GM21529 (cell line): ENCODE results near the gene MEAF6.
"Not testable (repeated sequence)": the region's sequence is repeated elsewhere in the genome, so short reads cannot be mapped to it uniquely, and the experiment has no call there.

Experiments used
- ATAC-seq: cut with Tn5 transposase; IDR thresholded peaks from one replicate; pipeline ENCODE4 v1.9.1; 2021; ENCODE audit not compliant: unreplicated experiment

Gene MEAF6

DNA sequence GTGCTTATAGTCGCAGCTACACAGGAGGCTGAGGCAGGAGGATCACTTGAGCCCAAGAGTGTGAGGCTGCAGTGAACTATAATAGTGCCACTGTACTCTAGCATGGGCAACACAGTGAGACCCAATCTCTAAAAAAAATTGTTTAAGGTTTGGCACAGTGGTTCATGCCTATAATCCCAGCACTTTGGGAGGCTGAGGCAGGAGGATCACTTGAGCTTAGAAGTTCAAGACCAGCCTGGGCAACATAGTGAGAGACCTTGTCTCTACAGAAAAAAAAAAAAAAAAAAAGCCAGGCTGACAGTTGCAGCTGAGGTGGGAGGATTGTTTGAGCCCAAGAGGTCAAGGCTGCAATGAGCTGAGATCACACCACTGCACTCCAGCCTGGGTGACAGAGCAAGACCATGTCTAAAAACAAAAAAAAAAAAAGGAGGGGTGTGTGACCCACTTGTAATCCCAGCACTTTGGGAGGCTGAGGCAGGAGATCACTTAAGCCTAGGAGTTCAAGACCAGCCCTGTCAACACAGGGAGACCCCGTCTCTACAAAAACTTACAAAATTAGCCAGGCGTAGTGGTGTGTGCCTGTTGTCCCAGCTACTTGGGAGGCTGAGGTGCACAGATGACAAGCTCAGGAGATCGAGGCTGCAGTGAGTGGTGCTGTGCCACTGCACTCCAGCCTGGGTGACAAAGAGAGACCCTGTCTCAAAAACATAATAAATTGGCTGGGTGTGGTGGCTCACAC is 18.0 kb upstream of the MEAF6 start:
- not testable (repeated sequence) for ATAC-seq

DNA sequence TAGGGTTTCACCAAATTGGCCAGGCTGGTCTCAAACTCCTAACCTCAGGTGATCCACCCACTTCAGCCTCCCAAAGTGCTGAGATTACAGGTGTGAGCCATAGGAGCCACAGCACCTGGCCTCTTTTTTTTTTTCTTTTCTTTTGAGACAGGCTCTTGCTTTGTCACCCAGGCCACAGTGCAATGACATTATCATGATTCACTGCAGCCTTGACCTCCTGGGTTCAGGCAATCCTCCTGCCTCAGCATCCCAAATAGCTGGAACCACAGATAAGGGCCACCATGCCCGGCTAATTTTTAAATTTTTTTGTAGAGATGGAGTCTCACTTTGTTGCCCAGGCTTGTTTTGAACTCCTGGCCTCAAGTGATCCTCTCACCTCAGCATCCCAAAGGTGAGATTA is 15.3 kb upstream of the MEAF6 start:
- not testable (repeated sequence) for ATAC-seq

DNA sequence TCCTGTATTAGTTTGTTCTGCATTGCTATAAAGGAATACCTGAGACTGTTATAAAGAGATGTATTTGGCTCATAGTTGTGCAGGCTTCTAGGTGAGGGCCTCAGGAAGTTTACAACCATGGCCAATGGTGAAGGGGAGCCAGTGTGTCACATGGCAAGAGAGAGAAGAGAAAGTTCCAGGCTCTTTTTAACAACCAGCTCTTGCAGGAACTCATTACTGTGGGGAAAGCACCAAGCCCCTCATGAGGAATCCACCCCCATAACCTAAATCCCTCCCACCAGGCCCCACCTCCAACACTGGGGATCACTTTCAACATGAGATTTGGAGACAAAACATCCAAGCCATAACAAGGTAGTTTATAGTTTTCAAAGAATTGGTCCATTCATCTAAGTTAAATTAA is 5.0 kb upstream of the MEAF6 start:
- ATAC-seq, result no peak

DNA sequence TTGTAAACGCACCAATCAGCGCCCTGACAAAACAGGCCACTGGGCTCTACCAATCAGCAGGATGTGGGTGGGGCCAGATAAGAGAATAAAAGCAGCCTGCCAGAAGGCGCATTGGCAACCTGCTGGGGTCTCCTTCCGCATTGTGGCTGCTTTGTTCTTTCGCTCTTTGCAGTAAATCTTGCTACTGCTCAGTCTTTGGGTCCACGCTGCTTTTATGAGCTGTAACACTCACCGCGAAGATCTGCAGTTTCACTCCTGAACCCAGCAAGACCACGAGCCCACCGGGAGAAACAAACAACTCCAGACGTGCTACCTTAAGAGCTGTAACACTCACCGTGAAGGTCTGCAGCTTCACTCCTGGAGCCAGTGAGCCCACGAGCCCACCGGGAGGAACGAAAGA is 4.4 kb upstream of the MEAF6 start:
- not testable (repeated sequence) for ATAC-seq

DNA sequence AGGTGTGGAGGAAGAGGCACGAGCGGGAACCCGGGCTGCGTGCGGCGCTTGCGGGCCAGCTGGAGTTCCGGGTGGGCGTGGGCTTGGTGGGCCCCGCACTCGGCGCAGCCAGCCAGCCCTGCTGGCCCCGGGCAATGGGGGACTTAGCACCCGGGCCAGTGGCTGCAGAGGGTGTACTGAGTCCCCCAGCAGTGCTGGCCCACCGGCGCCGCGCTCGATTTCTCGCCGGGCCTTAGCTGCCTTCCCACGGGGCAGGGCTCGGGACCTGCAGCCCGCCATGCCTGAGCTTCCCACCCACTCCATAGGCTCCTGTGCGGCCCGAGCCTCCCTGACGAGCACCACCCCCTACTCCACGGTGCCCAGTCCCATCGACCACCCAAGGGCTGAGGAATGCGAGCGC is 3.7 kb upstream of the MEAF6 start:
- not testable (repeated sequence) for ATAC-seq

DNA sequence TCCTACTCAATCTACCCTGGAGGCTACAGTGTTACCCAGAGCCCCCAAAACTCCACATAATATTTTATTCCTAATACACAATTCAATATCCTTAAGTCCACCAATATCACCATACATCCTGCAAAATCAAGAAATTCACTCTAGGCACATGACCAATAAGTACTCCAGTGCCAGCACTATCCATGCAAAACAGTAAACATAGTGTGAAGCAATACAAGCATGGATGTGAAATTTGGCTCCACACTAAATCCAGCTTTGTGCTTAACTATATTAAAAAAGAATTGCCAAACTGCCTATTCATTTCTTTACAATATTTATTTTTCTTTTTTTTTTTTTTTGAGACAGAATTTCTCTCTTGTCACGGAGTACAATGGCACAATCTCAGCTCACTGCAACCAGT is 3.0 kb upstream of the MEAF6 start:
- no peak for ATAC-seq

DNA sequence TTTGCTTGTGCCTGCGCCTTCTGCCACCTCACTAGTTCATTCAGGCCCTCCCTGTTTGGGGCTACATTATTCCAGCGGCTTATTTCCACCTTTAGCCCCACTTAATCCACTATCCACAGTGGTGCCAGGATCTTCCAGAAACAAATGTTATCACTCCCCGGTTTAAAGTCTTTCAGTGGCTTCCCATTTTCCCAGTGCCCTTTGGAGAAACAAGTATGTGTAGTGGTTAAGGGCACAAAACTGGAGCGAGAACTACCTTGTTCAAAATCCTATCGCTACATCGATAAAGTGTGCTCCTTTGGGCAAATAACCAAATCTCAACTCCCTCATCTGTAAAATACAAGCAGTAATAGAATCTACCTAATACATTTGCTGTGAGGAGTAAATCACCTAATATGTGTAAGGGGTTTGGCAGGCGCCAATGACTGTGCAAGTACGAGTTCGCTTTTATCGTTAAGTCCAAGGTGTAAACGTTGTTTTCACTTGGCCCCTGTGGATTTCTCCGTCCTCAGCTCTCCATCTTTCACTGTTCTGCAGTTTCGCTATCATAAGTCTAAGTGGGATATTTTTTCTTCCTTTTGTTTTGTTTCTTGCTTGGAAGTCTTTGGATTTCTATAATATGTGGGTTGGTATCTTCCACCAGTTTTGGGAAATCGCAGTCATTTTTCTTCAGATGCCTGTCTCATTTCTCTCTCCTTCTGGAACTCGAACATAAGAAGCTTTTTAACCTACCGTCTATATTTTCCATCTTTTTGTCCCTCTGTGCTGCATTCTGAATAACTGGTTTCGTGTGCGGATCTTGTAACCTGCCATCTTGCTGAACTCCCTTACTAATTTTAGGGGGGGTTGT is 844 bp upstream of the MEAF6 start:
- ATAC-seq, result no peak

DNA sequence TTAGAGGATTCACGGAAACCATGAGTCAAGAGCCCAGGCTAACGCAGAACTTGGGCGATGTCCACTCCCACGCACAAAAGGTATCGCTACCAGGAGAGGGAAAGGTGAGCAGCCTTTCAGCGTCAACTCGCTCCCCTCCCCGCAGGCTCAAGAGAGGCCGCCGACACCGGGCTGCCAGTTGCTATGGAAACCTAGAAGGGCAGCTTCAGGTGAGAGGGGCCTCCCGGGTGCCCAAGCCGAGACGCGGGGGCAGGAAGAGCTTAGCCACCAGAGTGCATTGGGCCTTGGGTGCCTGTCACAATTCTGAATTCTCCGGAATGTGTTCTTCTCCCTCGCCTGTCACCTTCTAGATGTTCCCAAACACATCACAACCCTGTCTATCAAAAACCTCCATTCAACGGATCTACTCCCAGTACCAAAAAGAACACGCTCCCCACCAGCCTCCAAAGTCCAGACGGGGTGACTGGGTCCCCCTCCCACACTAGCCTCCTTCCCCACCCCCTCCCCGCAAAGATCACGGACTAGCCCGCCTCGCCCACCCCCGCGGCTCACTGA is 694 bp downstream of the MEAF6 start:
- peak; percentile 30 for ATAC-seq

DNA sequence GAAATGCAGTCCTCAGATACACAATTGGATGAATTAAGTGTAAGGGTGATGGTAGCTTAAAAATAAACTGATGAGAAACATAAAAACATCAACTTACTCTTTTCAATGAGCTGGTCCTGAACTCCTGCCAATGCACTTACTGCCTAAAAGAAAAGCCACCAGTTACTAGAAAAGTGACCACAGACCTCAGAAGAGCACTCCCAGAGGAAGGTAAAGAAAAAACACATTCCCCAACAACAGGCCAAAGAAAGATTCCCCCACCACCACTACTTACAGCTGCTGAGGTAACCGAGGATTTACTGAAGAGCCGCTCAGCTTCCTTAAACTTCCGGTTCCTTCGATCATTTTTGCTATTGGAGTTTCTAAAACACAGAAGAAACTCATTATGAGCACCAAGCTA is 5.4 kb downstream of the MEAF6 start:
- no peak for ATAC-seq

DNA sequence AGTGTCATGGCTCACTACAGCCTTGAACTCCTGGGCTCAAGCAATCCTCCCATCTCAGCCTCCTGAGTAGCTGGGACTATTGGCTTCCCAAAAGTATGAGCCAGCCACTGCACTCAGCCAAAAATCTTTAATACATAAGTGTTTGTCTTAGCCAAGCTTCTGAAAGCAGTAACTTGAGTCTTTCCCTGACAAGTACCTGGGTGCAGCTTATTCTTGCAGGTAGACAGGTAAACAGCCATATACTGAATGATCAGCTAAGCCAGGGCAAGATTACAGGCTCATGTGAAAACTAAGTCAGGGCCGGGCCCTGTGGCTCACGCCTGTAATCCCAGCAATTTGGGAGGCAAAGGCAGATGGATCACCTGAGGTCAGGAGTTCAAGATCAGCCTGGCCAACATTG is 7.8 kb downstream of the MEAF6 start:
- no peak for ATAC-seq

DNA sequence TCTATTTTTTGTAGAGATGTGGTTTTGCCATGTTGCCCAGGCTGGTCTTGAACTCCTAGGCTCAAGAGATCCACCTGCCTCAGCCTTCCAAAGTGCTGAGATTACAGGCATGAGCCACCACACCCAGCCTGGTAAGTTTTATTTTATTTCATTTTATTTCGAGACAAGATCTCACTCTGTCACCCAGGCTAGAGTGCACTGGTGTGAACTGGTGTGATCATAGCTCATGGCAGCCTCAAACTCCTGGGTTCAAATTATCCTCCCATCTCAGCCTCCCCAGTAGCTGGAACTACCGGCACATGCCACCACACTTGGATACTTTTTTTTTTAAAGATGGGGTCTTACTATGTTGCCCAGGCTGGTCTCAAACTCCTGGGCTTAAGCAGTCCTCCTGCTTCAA is 11.8 kb downstream of the MEAF6 start:
- ATAC-seq, result not testable (repeated sequence)

DNA sequence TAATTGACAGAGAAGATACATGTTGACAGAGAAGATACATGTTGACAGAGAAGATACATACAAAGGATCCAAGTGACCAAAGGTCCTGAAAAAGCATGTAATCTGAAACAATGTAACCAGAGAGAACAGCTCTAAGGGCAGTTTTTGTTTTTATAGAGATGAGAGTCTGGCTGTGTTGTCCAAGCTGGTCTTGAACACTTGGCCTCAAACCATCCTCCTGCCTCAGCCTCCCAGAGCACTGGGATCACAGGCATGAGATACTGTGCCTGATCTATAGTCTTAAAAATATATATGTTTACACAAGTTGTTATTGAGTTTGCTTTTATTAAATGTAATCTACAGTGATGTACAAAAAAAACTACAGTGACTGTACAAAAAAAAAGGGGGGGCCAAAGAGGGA is 12.5 kb downstream of the MEAF6 start:
- no peak for ATAC-seq

DNA sequence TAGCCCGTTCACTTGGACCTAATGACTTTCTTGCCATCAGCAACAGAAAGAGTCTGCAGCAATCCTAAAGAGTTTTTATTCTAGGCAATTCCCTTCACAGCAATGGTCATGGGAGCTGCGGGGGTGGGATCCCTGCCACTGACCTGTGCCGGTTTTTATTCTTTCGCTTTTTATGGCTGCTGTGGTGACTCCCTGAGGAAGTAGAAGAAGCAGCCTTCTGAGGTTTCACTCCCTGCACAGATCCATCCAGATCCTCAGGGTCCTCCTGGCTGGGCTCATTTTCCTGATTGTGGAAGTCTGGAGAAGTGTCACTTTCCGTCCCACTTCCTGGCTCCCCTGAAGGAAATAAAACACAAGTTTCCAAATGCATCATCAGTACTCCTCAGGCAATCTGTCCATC is 12.9 kb downstream of the MEAF6 start:
- no peak for ATAC-seq

DNA sequence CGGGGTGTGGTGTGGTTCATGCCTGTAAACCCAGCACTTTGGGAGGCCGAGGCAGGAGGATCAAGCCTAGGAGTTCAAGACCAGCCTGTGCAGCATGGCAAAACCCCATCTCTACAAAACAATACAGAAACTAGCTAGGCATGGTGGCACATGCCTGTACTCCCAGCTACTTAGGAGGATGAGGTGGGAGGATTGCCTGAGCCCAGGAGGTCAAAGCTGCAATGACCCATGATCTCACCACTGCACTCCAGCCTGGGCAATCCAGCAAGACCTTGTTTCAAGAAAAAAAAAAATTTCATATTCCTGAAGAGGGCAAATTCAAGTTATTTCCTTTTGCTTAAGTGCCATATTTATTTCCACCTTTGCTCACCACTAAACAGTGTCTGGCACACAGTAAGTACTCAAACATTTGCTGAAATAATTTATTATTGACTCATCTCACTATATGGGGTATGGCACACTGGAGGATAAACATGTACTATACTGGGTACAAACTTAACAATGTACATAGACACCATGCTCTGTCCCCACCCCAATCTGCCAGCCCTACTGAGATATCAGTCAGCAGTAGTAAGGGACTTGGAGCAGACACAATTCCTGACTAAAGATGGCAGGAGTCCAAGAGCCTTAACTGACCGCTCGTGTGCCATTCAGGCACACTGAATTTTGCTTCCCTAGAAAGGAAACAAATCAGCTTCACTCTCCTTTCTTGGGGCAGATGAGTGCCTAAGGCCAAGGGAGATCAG is 15.5 kb downstream of the MEAF6 start:
- no peak for ATAC-seq

DNA sequence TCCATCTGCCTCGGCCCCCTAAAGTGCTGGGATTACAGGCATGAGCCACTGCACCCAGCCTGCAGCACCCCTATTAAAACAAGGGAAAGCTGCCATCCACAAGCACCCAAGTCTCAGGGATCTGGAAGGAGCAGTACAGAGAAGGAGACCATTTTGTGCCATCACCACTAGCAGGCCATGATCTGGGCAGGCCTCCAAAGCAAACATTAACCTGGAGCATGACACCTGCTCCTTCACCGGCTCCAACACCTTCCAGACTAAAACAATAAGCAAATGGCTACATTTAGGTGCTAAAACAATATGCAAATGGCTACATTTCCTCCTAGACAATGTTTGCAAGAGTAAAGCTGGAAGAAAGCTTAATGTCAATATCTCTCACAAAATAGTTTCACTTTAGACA is 16.7 kb downstream of the MEAF6 start:
- ATAC-seq, result no peak

DNA sequence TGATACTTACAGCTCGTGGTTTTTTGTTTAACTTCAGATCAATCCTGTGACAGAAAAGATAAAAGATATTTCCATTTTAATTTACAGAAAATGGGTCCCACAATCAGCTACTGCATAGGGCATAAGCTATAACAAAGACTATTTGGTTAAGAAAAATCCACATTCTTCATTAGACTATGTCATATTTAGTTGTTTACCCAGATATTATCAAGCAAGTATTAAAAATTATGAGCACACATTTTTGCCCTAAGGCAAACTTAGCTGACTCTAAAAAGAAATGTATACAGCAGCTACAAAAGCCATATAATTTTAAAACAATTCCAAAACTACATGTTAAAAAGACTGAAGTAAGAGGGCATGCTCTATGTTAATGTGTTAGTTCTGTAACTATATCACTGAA is 18.7 kb downstream of the MEAF6 start:
- ATAC-seq, result no peak

DNA sequence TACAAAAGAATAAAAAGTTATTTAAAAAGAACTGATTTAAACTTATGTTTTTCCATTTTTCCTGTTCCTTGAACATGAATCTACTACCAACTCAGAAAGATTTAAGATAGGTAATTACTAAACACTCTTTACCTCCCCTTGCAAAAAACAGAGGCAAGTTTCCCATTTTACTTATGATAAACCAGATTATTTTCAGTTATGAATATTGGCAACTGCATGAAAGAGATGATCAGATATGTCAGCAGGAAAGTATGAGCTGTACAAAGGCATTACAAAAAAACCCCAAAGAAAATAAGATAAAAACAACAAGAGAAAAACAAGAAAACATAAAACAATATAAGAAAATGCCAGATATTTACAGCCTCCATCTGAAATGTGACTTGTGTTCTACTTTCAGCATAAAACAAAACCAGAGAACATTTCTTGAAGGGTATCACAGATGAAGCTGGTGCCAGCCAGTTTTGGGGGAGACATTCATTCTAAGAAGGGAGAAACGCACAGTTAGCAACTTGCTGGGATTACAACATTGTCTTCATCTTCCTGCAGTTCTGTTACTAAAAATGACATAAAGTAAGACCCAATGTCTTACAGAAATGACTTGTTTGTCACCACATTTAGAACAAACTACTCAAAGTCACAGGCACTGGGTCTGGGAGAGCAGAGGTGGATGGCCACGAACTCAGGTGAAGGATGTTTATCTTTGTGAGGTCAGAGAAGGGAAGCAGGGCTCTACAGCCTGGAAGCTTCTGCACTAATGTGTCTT is 21.0 kb downstream of the MEAF6 start:
- ATAC-seq, result no peak

DNA sequence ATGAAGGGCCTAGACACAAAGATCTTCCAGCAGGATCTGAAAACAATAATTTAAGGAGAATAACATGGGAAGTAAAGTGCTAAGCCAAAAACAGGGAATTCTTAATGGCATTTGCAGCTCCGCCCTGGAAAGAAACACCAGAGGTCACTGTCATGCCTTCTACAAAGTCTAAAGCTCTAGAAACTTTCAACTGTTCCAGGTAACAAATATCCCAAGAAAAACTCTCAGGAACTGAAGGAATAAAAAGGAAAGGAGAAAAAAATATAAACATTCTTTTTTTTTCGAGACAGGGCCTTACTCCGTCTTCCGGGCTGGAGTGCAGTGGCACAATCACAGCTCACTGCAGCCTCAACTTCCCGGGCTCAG is 27.0 kb downstream of the MEAF6 start:
- ATAC-seq, result no peak

DNA sequence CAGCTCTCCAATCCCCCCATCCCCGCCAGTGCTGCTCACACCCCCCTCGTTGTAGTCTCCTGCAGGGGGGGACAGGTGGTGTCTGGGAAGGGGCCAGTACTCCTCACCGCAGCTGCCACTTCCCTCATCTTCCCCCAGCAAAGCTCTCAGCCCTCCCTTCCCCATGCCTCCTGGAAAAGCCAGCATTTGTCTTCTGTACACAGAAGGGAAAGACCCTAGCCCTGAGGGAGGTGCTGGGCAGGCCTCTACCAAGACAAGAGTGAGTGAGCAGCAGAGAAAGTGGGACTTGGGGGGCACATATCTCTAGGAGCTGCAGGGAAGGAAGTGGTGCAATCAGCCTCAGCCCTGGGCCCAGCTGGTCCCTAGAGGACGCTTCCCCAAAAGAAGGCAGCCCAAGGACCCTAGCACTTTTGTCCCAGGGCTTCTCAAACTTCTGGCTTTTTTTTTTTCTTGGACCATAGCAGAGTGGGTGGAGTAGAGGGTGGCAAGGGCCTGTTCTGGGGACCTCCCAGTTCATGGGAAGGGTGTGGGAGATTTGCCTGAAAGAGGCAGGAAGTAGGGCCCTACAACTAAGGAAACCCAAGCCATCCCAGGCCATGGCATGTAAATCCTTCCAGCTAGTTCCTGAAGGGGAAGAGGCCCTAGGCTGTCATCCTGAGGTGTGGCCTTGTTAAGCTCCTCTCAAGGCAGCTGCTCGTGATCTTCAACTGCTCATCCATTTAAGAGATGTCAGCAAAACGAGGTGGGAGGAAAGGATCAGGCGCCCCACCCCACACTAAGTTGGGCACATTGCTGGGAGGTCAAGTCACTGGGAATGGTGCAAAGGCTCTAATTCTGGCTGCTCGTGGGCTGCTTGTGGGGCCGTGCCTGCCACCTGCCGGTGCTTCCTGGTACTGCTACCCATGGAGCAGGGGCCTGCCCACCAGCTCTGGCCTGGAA is 27.6 kb downstream of the MEAF6 start:
- ATAC-seq, result no peak
